Gastroesophageal sphincter (tissue), 4 donors: ENCODE data around the gene SLC25A25. TPM values are rescaled to one million over a fixed set of nuclear protein-coding genes. Genes with fewer than 3 reads are reported as not detected.
A peak's percentile ranks its signal among the peaks of the same experiment; 100 is the strongest.

Experiments
- ATAC-seq: fragments of 150-250 bp; one replicate; pipeline ENCODE4 v1.9.1; 2016; ENCODE audit warnings: mild to moderate bottlenecking, moderate library complexity
- H3K27ac ChIP-seq, 4 donors: fragments of 200-600 bp; sonication (generic) in 3 of 4; 1 replicate in 3 of 4; 2 replicates in 1 of 4; pipeline ENCODE4 v1.5.1; 2016 to 2019
- H3K27me3 ChIP-seq: fragments of 200-600 bp; sonication (generic); one replicate; pipeline ENCODE4 v1.5.1; 2019
- H3K36me3 ChIP-seq, 2 donors: fragments of 200-600 bp; sonication (generic); one replicate each; pipeline ENCODE4 v1.5.1; 2019; ENCODE audit warnings: control low read depth in 1 of 2
- H3K4me1 ChIP-seq, 3 donors: fragments of 200-600 bp; sonication (generic); 1 replicate in 2 of 3; 2 replicates in 1 of 3; pipeline ENCODE4 v1.5.1; 2016 to 2019; ENCODE audit warnings: control low read depth in 2 of 3
- H3K4me3 ChIP-seq, 2 donors: fragments of 200-600 bp; sonication (generic); one replicate each; pipeline ENCODE4 v1.5.1; 2019; ENCODE audit warnings: mild to moderate bottlenecking in 1 of 2, moderate library complexity in 1 of 2
- H3K9me3 ChIP-seq, 3 donors: fragments of 200-600 bp; sonication (generic); one replicate each; pipeline ENCODE4 v1.5.1; 2017 to 2019; ENCODE audit warnings: control low read depth in 2 of 3
- EP300 ChIP-seq: sonication (generic); formaldehyde crosslinking; IDR thresholded peaks from one replicate; pipeline ENCODE4 v1.6.1; 2017; ENCODE audit warnings: antibody characterized with exemption, mild to moderate bottlenecking
- POLR2A ChIP-seq, 2 donors: fragments of 450-650 bp; IDR thresholded peaks; one replicate each; pipeline ENCODE4 v1.6.1; 2017; ENCODE audit warnings: antibody characterized with exemption in 2 of 2, mild to moderate bottlenecking in 2 of 2, moderate library complexity in 1 of 2
- POLR2AphosphoS5 ChIP-seq: sonication (generic); formaldehyde crosslinking; IDR thresholded peaks from one replicate; pipeline ENCODE4 v1.6.1; 2017; ENCODE audit warnings: antibody characterized with exemption
- WGBS, 2 donors: methylation state at CpG; one replicate each; pipeline ENCODE4 v1.1.5; 2018; ENCODE audit warnings: low coverage in 1 of 2; 5-methylcytosine and 5-hydroxymethylcytosine counted together
- total RNA-seq, 4 donors: library from RNA; depleted of rRNA; stranded (reverse); fragments of >200 nt; gene quantifications; one replicate each; pipeline ENCODE4 v1.1.0, GENCODE V29; 2016
- TF ChIP-seq, protein P1 (sequence below), 4 experiments: fragments of 200-600 bp in 2 of 4; fragments of 450-650 bp in 2 of 4; sonication (generic) in 1 of 4; IDR thresholded peaks; one replicate each; pipeline ENCODE4 v1.5.1; 2017 to 2019; ENCODE audit warnings: antibody characterized with exemption in 4 of 4, mild to moderate bottlenecking in 2 of 4, moderate library complexity in 2 of 4

SLC25A25 gene
- total RNA-seq, 4 donors from 2014 or later: 16.1 to 64.1 (median 18.3) TPM

- WGBS, 2 donors: 90 to 93% methylated on average over 5 to 8 of the region's 14 CpGs
Observed at GRCh38 chr9:128056887-128057723, 10.9 kb upstream of the SLC25A25 start.

DNA sequence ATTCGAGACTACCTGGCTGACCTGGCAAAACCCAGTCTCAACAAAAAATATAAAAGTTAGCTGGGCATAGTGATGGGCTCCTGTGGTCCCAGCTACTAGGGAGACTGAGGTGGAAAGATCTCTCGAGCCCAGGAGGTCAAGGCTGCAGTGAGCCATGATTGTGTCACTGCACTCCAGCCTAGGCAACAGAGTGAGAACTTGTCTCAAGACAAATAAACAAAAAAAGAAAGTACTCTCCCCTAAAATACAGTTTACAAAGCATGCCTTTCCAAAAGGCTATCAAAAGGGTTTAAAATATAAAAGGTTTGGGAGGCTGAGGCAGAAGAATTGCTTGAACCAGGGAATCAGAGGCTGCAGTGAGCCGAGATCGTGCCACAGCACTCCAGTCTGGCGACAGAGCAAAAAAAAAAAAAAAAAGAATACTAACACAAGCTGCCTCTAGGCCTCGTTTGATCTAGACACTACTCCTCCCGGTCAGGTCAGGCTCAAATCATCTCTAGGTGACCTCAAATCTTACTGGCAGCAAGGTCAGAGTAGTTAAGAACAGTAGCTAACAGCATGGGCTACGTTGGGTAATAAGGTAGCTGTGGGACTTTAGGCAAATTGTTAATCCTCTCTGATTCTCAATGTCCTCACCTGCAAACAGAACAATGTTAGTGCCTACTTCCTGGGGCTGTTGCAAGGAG lies 10.2 kb upstream of the SLC25A25 start:
- no peaks in the 10 kb centered on the region for H3K27me3 ChIP-seq
- TF ChIP-seq POLR2AphosphoS5 (no peak), EP300 (no peak), POLR2A (IDR thresholded peaks at IDR 0.05) (no peak)
- TF ChIP-seq, protein P1, sequence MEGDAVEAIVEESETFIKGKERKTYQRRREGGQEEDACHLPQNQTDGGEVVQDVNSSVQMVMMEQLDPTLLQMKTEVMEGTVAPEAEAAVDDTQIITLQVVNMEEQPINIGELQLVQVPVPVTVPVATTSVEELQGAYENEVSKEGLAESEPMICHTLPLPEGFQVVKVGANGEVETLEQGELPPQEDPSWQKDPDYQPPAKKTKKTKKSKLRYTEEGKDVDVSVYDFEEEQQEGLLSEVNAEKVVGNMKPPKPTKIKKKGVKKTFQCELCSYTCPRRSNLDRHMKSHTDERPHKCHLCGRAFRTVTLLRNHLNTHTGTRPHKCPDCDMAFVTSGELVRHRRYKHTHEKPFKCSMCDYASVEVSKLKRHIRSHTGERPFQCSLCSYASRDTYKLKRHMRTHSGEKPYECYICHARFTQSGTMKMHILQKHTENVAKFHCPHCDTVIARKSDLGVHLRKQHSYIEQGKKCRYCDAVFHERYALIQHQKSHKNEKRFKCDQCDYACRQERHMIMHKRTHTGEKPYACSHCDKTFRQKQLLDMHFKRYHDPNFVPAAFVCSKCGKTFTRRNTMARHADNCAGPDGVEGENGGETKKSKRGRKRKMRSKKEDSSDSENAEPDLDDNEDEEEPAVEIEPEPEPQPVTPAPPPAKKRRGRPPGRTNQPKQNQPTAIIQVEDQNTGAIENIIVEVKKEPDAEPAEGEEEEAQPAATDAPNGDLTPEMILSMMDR (IDR thresholded peaks at IDR 0.05): no peak
- ATAC-seq: no peak
- H3K4me1 ChIP-seq: peaks cover 0 to 45% (median 11%) of the 10 kb centered on the region in 3 donors
- no peaks in the 10 kb centered on the region for H3K9me3 ChIP-seq
- no peak overlapping the region for H3K4me3 ChIP-seq
- WGBS, 2 donors: 86 to 90% methylated on average over 3 to 5 of the region's 8 CpGs
- H3K36me3 ChIP-seq: peaks cover 0 to 18% of the 10 kb centered on the region in 2 donors
- H3K27ac ChIP-seq: peak overlapping the region in 1 of 4 donors; percentile 85

More at GRCh38 chr9:128056887-128057723, 10.9 kb upstream of the SLC25A25 start:
- no peak for ATAC-seq
- Histone ChIP-seq H3K27ac (peak overlapping the region in 2 of 4 donors; percentile 72 to 85), H3K4me3 (no peak overlapping the region), H3K4me1 (peaks cover 0 to 38% (median 8%) of the 10 kb centered on the region in 3 donors), H3K36me3 (peaks cover 0 to 11% of the 10 kb centered on the region in 2 donors), H3K27me3 (no peaks in the 10 kb centered on the region), H3K9me3 (no peaks in the 10 kb centered on the region)
- TF ChIP-seq EP300 (no peak), POLR2AphosphoS5 (no peak), POLR2A (IDR thresholded peaks at IDR 0.05) (no peak)
- TF ChIP-seq, protein P1 (IDR thresholded peaks at IDR 0.05): no peak

DNA sequence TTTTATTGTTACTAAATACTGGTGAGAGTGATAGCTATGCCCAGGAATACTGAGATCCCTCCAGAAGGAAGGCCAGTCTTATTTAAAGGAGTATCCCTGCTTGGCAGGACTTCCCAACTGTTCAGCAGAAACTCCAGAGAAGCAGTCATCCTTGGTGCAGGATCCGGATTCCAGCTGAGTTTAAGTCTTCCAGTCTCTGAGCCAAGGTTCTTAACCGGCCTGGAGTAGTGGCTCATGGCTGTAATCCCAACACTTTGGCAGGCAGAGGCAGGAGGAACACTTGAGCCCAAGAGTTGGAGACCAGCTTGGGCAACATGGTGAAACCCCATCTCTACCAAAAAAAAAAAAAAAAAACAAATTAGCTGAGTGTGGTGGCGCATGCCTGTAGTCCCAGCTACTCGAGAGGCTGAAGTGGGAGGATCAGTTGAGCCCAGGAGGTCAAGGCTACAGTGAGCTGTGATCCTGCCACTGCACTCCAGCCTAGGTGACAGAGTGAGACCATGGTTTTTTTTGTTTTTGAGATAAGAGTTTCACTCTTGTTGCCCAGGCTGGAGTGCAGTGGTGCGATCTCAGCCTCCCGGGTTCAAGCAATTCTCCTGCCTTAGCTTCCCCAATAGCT lies 8.6 kb upstream of the SLC25A25 start:
- TF ChIP-seq EP300: no peak
- TF ChIP-seq POLR2AphosphoS5: no peak
- TF ChIP-seq, protein P1 (IDR thresholded peaks at IDR 0.05): no peak
- no peak for TF ChIP-seq POLR2A (IDR thresholded peaks at IDR 0.05)
- H3K27me3 ChIP-seq: no peaks in the 10 kb centered on the region
- no peaks in the 10 kb centered on the region for H3K9me3 ChIP-seq
- no peak overlapping the region for H3K27ac ChIP-seq
- peak; percentile 9 for ATAC-seq
- peaks cover 0 to 51% (median 11%) of the 10 kb centered on the region in 3 donors for H3K4me1 ChIP-seq
- no peak overlapping the region for H3K4me3 ChIP-seq
- WGBS, 2 donors: 64 to 72% methylated on average over 3 to 4 of the region's 6 CpGs
- H3K36me3 ChIP-seq: peaks cover 0 to 27% of the 10 kb centered on the region in 2 donors

GRCh38 chr9:128061275-128061960 lies 6.6 kb upstream of the SLC25A25 start:
- no peak for ATAC-seq
- H3K4me3 ChIP-seq: no peak overlapping the region
- peaks cover 0 to 27% of the 10 kb centered on the region in 2 donors for H3K36me3 ChIP-seq
- no peaks in the 10 kb centered on the region for H3K27me3 ChIP-seq
- TF ChIP-seq, protein P1 (IDR thresholded peaks at IDR 0.05): no peak
- TF ChIP-seq POLR2A (IDR thresholded peaks at IDR 0.05): no peak
- TF ChIP-seq EP300: no peak
- TF ChIP-seq POLR2AphosphoS5: no peak
- WGBS, 2 donors: 3 to 44% methylated on average over 2 to 4 of the region's 13 CpGs
- H3K27ac ChIP-seq: peak overlapping the region in 2 of 4 donors; percentile 25 to 33
- H3K4me1 ChIP-seq: peaks cover 0 to 51% (median 16%) of the 10 kb centered on the region in 3 donors
- H3K9me3 ChIP-seq: no peaks in the 10 kb centered on the region
